ENCODE data around the gene ITLN2. TPM values are rescaled to one million over a fixed set of nuclear protein-coding genes. Genes with fewer than 3 reads are reported as not detected.
"Not testable (repeated sequence)": the region's sequence is repeated elsewhere in the genome, so short reads cannot be mapped to it uniquely, and the experiment has no call there.

Gene ITLN2
- total RNA-seq, 1 donor from 2014 or later = not detected

DNA sequence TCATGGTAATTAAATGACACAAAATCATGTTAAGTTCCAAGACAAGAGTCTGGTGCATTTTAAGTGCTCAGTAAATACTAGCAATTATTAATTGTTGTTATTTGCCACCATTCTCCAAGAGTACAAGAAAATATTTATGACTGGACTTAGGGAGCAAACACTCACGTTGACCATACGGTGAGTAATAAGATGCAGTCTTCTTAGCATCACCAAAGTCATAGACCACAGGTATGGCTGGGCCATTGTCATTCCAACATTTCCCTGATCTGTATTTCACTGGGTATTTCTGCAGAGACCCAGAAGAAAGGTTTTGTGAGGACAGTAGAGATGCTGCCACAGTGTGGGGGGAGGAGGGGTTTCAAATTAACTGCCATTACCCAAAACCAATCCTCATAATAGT, 4.7 kb downstream of the ITLN2 start:
- intact Hi-C loops (cut with micrococcal nuclease) = loop anchor here (2.0 kb wide), 1 partner anchor 269 kb away; no protein-coding TSS in a partner anchor
- H3K4me1 Mint-ChIP-seq (ENCODE audit: low read depth) = peaks cover 11% of the 10 kb centered on the region
- H3K27me3 Mint-ChIP-seq (ENCODE audit: insufficient read depth) = peaks cover 6% of the 10 kb centered on the region
- no peak for DNase-seq (ENCODE audit: low spot score)
- no peak overlapping the region for H3K4me3 Mint-ChIP-seq
- H3K9me3 Mint-ChIP-seq = no peaks in the 10 kb centered on the region
- no peak overlapping the region for H3K27ac Mint-ChIP-seq
- no peaks in the 10 kb centered on the region for H3K36me3 Mint-ChIP-seq (ENCODE audit: low read depth)

DNA sequence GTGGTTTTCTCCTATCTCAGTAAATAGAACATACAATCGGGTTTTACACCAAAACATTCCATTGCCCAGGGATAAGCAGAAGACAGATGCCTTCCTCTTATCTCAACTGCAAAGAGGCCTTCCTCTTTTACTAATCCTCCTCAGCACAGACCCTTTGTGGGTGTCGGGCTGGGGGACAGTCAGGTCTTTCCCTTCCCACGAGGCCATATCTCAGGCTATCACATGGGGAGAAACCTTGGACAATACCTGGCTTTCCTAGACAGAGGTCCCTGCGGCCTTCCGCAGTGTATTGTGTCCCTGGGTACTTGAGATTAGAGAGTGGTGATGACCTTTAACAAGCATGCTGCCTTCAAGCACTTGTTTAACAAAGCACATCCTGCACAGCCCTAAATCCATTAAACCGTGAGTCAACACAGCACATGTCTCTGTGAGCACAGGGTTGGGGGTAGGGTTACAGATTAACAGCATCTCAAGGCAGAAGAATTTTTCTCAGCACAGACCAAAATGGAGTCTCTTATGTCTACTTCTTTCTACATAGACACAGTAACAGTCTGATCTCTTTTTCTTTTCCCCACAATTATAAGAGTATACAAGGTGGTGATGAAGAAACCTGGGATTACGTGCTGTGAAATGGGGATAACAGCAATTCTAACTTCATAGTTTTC, 5.3 kb downstream of the ITLN2 start:
- intact Hi-C loops (cut with micrococcal nuclease); H3K4me1 Mint-ChIP-seq (ENCODE audit: low read depth): not testable (repeated sequence)

DNA sequence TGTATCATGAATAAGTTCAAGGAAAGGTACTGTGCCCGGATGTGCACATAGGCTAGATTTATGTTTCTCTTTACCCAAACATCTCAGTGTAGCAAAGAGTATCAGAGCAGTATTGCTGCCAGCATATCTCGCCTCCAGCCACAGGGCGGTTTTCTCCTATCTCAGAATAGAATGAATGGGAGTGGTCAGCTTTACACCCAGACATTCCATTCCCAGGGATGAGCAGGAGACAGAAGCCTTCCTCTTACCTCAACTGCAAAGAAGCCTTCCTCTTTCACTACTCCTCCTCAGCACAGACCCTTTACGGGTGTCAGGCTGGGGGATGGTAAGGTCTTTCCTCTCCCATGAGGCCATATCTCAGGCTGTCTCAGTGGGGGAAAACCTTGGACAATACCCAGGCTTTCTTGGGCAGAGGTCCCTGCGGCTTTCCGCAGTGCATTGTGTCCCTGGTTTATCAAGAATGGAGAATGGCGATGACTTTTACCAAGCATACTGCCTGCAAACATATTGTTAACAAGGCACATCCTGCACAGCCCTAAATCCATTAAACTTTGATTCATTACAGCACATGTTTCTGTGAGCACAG, 7.3 kb downstream of the ITLN2 start:
- H3K9me3 Mint-ChIP-seq; DNase-seq (ENCODE audit: low spot score); H3K4me1 Mint-ChIP-seq (ENCODE audit: low read depth); H3K36me3 Mint-ChIP-seq (ENCODE audit: low read depth); intact Hi-C loops (cut with micrococcal nuclease); H3K27ac Mint-ChIP-seq; H3K4me3 Mint-ChIP-seq: not testable (repeated sequence)
- H3K27me3 Mint-ChIP-seq (ENCODE audit: insufficient read depth) = peaks cover 11% of the 10 kb centered on the region

More for the DNA sequence above, 5.3 kb downstream of the ITLN2 start:
- not testable (repeated sequence) for H3K27ac Mint-ChIP-seq; DNase-seq (ENCODE audit: low spot score); H3K9me3 Mint-ChIP-seq; H3K4me3 Mint-ChIP-seq; H3K36me3 Mint-ChIP-seq (ENCODE audit: low read depth); H3K27me3 Mint-ChIP-seq (ENCODE audit: insufficient read depth)

DNA sequence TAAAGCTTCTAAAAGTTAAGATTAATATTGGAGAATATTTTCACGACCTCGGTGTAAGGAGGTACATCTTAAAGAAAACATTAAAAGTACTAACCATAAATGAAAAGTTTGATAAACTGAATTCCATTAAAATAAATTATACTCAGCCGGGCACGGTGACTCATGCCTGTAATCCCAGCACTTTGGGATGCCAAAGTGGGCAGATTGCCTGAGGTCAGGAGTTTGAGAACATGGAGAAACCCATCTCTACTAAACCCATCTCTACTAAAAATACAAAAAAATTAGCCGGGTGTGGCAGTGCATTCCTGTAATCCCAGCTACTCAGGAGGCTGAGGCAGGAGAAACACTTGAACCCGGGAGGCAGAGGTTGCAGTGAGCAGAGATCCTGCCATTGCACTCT, 8.7 kb downstream of the ITLN2 start:
- H3K27ac Mint-ChIP-seq; H3K4me3 Mint-ChIP-seq; H3K27me3 Mint-ChIP-seq (ENCODE audit: insufficient read depth); DNase-seq (ENCODE audit: low spot score); H3K36me3 Mint-ChIP-seq (ENCODE audit: low read depth); H3K4me1 Mint-ChIP-seq (ENCODE audit: low read depth); intact Hi-C loops (cut with micrococcal nuclease); H3K9me3 Mint-ChIP-seq: not testable (repeated sequence)

DNA sequence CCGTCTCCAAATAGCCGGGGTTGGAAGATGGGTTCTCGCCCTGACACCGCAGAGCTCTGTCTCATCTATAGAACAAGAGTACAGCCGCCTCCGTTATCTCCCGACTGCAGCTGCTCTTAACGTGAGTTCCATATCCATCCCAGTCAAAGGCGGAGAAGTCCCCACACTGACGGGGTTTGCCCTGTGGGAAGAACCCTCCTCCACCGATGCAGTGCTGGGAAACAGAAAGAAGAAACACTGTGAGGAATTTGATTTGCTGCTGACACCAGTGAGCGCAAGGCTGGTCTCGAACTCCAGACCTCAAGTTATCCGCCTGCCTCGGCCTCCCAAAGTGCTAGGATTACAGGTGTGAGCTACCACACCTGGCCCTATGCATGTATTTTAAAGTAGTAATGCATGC, 9.5 kb downstream of the ITLN2 start:
- no peaks in the 10 kb centered on the region for H3K4me1 Mint-ChIP-seq (ENCODE audit: low read depth)
- no peaks in the 10 kb centered on the region for H3K36me3 Mint-ChIP-seq (ENCODE audit: low read depth)
- H3K4me3 Mint-ChIP-seq = no peak overlapping the region
- no peaks in the 10 kb centered on the region for H3K9me3 Mint-ChIP-seq
- DNase-seq (ENCODE audit: low spot score) = no peak
- intact Hi-C loops (cut with micrococcal nuclease) = no loop called here
- H3K27ac Mint-ChIP-seq = no peak overlapping the region
- H3K27me3 Mint-ChIP-seq (ENCODE audit: insufficient read depth) = peaks cover 8% of the 10 kb centered on the region

DNA sequence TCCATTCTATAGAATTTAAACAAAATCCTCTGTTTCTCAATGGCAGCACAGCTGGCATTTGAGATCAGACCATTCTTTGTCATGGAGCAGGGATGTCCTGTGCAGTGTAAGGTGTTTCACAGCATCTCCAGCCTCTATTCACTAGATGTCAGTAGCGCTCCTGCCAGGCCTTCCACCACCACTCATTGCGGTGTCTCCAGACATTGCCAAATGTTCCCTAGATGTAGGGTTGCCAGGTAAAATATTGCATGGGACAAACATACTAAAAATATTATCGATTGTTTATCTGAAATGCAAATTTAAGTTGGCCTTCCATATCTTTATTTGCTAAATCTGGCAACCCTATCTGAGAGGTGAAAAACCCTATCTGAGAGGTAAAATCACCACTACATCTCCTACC, 11.7 kb downstream of the ITLN2 start:
- Mint-ChIP-seq H3K27ac (no peak overlapping the region), H3K4me3 (no peak overlapping the region), H3K36me3 (ENCODE audit: low read depth) (no peaks in the 10 kb centered on the region), H3K9me3 (no peaks in the 10 kb centered on the region), H3K4me1 (ENCODE audit: low read depth) (no peaks in the 10 kb centered on the region), H3K27me3 (ENCODE audit: insufficient read depth) (peaks cover 19% of the 10 kb centered on the region)
- DNase-seq (ENCODE audit: low spot score) = no peak
- intact Hi-C loops (cut with micrococcal nuclease) = no loop called here

DNA sequence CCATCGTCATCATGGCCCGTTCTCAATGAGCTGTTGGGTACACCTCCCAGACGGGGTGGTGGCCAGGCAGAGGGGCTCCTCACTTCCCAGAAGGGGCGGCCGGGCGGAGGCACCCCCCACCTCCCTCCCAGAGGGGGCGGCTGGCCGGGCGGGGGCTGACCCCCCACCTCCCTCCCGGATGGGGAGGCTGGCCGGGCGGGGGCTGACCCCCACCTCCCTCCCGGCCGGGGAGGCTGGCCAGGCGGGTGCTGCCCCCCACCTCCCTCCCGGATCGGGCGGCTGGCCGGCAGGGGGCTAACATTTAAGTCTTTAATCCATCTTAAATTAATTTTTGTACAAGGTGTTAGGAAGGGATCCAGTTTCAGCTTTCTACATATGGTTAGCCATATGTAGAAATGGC, 17.9 kb downstream of the ITLN2 start:
- intact Hi-C loops (cut with micrococcal nuclease); H3K9me3 Mint-ChIP-seq; H3K4me1 Mint-ChIP-seq (ENCODE audit: low read depth); H3K27ac Mint-ChIP-seq; DNase-seq (ENCODE audit: low spot score); H3K4me3 Mint-ChIP-seq; H3K36me3 Mint-ChIP-seq (ENCODE audit: low read depth): not testable (repeated sequence)
- H3K27me3 Mint-ChIP-seq (ENCODE audit: insufficient read depth) = peaks cover 18% of the 10 kb centered on the region

DNA sequence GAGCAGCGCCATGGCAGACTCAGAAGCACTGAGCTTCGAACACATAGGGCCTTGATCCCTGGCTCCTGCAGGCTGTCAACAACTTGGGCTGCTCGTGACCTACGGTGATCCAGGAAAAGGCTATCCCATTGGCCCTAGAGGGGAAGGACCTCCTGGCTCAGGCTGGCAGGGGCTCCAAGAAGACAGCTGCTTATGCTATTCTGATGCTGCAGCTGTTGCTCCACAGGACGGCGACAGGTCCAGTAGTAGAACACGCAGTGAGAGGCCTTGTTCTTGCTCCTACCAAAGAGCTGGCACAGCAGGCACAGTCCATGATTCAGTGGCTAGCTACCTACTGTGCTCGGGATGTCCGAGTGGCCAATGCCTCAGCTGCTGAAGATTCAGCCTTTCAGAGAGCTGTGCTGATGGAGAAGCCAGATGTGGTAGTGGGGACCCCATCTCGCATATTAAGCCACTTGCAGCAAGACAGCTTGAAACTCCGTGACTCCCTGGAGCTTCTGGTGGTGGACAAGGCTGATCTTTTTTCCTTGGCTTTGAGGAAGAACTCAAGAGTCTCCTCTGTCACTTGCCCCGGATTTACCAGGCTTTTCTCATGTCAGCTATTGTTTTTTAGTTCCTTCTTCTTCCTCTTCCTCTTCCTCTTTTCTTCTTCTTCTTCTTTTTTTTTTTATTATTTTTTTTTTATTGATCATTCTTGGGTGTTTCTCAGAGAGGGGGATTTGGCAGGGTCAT, 18.9 kb downstream of the ITLN2 start:
- no peaks in the 10 kb centered on the region for H3K4me1 Mint-ChIP-seq (ENCODE audit: low read depth)
- no peak overlapping the region for H3K4me3 Mint-ChIP-seq
- no peak overlapping the region for H3K27ac Mint-ChIP-seq
- no peak for DNase-seq (ENCODE audit: low spot score)
- no peaks in the 10 kb centered on the region for H3K9me3 Mint-ChIP-seq
- peaks cover 19% of the 10 kb centered on the region for H3K27me3 Mint-ChIP-seq (ENCODE audit: insufficient read depth)
- intact Hi-C loops (cut with micrococcal nuclease) = no loop called here
- no peaks in the 10 kb centered on the region for H3K36me3 Mint-ChIP-seq (ENCODE audit: low read depth)

DNA sequence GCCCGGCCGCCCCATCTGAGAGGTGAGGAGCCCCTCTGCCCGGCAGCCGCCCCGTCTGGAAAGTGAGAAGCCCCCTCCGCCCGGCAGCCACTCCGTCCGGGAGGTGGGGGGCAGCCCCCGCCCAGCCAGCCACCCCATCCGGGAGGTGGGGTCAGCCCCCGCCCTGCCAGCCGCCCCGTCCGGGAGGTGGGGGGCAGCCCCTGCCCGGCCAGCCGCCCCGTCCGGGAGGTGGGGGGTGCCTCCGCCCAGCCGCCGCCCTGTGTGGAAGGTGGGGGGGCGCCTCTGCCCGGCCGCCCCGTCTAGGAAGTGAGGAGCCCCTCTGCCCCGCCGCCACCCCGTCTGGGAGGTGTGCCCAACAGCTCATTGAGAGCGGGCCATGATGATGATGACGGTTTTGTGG, 21.3 kb downstream of the ITLN2 start:
- intact Hi-C loops (cut with micrococcal nuclease); H3K4me3 Mint-ChIP-seq; DNase-seq (ENCODE audit: low spot score); H3K4me1 Mint-ChIP-seq (ENCODE audit: low read depth); H3K36me3 Mint-ChIP-seq (ENCODE audit: low read depth); H3K27ac Mint-ChIP-seq; H3K9me3 Mint-ChIP-seq: not testable (repeated sequence)
- H3K27me3 Mint-ChIP-seq (ENCODE audit: insufficient read depth) = peaks cover 19% of the 10 kb centered on the region

DNA sequence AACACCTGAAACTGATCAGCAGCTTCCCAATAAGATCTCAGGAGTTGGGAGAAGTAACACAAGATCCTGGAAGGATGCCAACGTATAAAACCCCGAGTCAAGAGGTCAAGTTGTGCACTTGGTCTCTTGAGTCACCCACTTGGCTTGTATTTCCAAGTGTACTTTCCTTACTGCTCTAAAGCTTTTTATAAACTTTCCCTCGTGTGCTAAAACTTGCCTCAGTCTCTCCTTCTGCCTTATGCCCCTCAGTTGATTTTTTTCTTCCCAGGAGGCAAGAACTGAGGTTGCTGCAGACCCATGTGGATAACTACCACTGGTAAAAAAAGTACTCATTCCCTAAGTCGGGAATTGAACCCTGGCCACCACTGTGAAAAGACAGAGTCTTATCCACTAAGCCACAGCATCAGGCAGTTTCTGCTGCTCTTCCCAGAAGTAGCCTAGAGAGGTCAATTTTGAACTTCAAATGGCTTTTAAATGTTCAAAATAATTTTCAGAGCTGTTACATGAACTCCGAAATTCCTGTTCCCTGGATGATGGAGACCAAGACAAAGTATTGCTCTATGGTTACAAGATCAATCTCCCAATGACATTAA, 28.9 kb downstream of the ITLN2 start:
- H3K9me3 Mint-ChIP-seq = peaks cover 21% of the 10 kb centered on the region
- H3K4me1 Mint-ChIP-seq (ENCODE audit: low read depth) = no peaks in the 10 kb centered on the region
- intact Hi-C loops (cut with micrococcal nuclease) = no loop called here
- no peak for DNase-seq (ENCODE audit: low spot score)
- no peak overlapping the region for H3K27ac Mint-ChIP-seq
- peaks cover 19% of the 10 kb centered on the region for H3K27me3 Mint-ChIP-seq (ENCODE audit: insufficient read depth)
- H3K4me3 Mint-ChIP-seq = no peak overlapping the region
- no peaks in the 10 kb centered on the region for H3K36me3 Mint-ChIP-seq (ENCODE audit: low read depth)

DNA sequence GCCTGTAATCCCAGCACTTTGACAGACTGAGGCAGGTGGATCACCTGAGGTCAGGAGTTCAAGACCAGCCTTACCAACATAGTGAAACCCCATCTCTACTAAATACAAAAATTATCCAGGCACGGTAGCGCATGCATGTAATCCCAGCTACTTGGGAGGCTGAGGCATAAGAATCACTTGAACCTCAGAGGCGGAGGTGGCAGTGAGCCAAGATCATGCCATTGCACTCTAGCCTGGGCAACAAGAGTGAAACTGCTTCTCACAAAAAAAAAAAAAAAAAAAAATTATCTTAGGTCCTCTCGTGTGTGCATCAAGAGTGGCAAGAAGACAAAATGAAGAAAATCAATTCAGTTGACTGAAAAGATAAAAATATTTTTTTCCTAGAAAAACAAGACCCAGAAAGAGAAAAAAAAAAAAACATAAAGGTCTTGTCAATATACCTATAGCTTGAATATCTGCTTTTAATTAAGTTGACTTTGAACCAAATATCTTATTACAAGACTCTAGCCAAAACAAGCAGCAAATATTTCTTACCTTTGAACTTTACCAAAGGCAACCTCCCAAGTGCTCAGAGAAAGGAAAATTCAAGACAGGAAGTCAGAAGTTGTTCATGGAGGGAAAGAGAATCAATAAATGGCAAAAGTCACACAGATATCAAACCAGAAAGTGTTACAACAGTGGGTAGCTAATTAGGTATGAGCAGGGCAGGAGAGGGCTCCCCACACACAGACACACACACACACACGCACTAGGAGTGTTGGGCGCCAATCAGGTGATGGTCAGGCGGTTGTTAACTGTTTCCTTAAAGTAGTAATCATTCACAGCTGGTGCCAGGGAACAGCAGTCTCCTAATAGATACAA, 29.6 kb downstream of the ITLN2 start:
- Mint-ChIP-seq H3K9me3 (peaks cover 22% of the 10 kb centered on the region), H3K36me3 (ENCODE audit: low read depth) (no peaks in the 10 kb centered on the region), H3K4me1 (ENCODE audit: low read depth) (no peaks in the 10 kb centered on the region), H3K27me3 (ENCODE audit: insufficient read depth) (peaks cover 21% of the 10 kb centered on the region), H3K4me3 (no peak overlapping the region), H3K27ac (no peak overlapping the region)
- intact Hi-C loops (cut with micrococcal nuclease) = no loop called here
- DNase-seq (ENCODE audit: low spot score) = no peak

DNA sequence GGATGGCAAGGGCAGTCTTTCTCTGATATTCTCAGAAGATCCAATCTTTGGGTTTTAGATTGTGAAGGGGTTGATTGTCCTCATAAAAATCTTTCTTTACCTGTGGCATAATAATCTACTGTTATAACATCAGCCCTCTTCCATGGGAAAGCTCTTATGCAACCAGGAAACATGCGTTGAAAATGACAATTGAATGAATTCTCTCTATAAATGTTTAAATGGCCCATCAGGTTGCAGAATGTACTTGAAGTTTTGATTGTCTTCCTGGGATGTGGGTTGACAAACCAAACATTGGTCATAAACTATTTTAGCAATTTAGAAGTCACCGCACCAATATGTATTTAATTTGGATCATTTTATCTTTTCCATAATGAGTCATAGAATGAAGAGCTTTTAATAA, 37.9 kb downstream of the ITLN2 start:
- DNase-seq (ENCODE audit: low spot score) = no peak
- no peak overlapping the region for H3K4me3 Mint-ChIP-seq
- H3K36me3 Mint-ChIP-seq (ENCODE audit: low read depth) = no peaks in the 10 kb centered on the region
- no peaks in the 10 kb centered on the region for H3K4me1 Mint-ChIP-seq (ENCODE audit: low read depth)
- H3K27ac Mint-ChIP-seq = no peak overlapping the region
- peaks cover 24% of the 10 kb centered on the region for H3K27me3 Mint-ChIP-seq (ENCODE audit: insufficient read depth)
- intact Hi-C loops (cut with micrococcal nuclease) = no loop called here
- peaks cover 10% of the 10 kb centered on the region for H3K9me3 Mint-ChIP-seq

Data from activated T-helper 1 cell treated with anti-CD3 and anti-CD28 coated beads, Interleukin-12 subunit alpha, Interleukin-12 subunit beta, Interleukin-2, Interleukin-4 antibody, amounts not matched to agents 30 ng/mL and 10 ng/mL and 1 ng/mL, durations not matched to agents 14 hours and 24 hours and 36 hours (primary cell).